ENCODE results near the gene GRM7.

DNA sequence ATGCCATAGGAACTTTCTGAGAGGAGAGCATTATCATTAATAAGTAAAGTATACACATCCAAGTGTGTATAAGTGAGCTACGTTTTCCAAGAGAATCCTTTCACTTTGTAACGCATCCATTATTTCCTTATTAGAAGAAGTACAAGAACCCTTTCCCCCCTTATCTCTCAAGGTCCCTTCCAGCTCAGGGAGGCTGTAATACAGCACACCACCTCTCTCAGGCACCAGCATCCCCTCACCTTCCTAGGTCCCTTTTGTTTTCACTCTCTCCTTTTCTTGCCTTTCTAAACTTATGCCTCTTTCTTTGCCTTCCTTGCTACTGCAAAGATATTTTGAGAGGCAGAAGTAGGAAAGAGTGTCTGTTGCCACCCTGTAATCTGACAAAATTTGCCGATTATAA lies 446.0 kb downstream of the GRM7 start:
- TF ChIP-seq GABPA (IDR thresholded peaks at IDR 0.05 in 1 of 2, conservative IDR thresholded peaks at IDR 0.05 in 1 of 2) (no peak), RXRA (IDR thresholded peaks at IDR 0.05) (no peak), CTCF (IDR thresholded peaks at IDR 0.05; ENCODE audit: low read depth, low read length, missing input control) (no peak), NR2F2 (IDR thresholded peaks at IDR 0.05) (no peak), RAD21 (IDR thresholded peaks at IDR 0.05) (no peak), YY1 (IDR thresholded peaks at IDR 0.05) (no peak), SP1 (IDR thresholded peaks at IDR 0.05) (no peak), TAF1 (conservative IDR thresholded peaks at IDR 0.05) (no peak), JUND (IDR thresholded peaks at IDR 0.05) (no peak), ATF3 (IDR thresholded peaks at IDR 0.05) (no peak), FOXA1 (IDR thresholded peaks at IDR 0.05) (no peak)
- TF ChIP-seq, protein P1, sequence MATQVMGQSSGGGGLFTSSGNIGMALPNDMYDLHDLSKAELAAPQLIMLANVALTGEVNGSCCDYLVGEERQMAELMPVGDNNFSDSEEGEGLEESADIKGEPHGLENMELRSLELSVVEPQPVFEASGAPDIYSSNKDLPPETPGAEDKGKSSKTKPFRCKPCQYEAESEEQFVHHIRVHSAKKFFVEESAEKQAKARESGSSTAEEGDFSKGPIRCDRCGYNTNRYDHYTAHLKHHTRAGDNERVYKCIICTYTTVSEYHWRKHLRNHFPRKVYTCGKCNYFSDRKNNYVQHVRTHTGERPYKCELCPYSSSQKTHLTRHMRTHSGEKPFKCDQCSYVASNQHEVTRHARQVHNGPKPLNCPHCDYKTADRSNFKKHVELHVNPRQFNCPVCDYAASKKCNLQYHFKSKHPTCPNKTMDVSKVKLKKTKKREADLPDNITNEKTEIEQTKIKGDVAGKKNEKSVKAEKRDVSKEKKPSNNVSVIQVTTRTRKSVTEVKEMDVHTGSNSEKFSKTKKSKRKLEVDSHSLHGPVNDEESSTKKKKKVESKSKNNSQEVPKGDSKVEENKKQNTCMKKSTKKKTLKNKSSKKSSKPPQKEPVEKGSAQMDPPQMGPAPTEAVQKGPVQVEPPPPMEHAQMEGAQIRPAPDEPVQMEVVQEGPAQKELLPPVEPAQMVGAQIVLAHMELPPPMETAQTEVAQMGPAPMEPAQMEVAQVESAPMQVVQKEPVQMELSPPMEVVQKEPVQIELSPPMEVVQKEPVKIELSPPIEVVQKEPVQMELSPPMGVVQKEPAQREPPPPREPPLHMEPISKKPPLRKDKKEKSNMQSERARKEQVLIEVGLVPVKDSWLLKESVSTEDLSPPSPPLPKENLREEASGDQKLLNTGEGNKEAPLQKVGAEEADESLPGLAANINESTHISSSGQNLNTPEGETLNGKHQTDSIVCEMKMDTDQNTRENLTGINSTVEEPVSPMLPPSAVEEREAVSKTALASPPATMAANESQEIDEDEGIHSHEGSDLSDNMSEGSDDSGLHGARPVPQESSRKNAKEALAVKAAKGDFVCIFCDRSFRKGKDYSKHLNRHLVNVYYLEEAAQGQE (IDR thresholded peaks at IDR 0.05) = no peak
- TF ChIP-seq, protein P2, sequence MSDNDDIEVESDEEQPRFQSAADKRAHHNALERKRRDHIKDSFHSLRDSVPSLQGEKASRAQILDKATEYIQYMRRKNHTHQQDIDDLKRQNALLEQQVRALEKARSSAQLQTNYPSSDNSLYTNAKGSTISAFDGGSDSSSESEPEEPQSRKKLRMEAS (IDR thresholded peaks at IDR 0.05) = no peak

Data from liver (tissue), 3 donors.